GM12864 (cell line): ENCODE data around the gene PRM3.

Experiments
- DNase-seq: peaks from one replicate; pipeline ENCODE4 v3.0.0-alpha.2; 2011; ENCODE audit warnings: low read depth
- H3K4me3 ChIP-seq: 2 replicates; pipeline ENCODE4 v1.5.1; 2011; ENCODE audit warnings: mild to moderate bottlenecking, low read depth, low read length, control low read depth
- TF ChIP-seq, protein P1 (sequence below): IDR thresholded peaks from 2 replicates; pipeline ENCODE4 v1.5.1; 2011; ENCODE audit warnings: low read depth, mild to moderate bottlenecking, moderate library complexity, low read length, control low read depth, inconsistent platforms; ENCODE audit errors: missing control alignments

The PRM3 gene

DNA sequence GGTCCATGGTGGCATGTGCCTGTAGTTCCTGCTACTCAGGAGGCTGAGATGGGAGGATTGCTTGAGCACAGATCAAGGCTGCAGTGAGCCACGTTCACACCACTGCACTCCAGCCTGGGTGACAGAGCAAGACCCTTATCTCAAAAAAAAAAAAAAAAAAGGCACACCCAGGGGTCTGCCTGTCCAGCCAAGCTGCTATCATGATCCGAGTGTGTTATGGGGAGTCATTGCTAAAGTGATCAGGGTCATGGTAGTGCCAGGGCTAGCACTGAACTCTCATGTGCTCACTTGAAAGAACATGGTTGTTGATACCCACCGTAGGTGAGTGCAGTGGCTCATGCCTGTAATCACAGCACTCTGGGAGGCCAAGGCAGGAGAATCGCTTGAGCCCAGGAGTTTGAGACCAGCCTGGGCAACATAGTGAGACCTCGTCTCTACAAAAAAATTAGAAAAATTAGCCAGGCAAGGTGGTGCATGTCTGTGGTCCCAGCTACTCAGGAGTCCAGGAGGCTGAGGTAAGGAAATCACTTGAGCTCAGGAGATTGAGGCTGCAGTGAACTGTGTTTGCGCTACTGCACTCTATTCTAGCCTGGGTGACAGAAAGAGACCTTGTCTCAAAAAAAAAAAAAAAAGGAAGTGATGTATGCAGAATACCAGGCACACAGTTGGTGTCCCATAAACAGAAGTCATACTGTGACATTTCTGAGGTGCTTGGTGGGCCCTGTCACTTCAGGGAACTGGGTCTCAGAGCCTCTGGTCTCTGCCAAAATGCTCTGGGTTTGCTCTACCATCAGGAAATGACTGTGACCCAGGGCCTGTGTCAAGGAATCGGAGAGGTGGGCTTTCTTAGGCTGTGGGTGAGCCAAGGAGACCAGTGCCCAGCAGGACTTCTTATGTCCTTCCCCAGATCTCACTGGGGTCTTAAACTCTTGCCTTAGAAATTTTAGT is 5.5 kb upstream of the PRM3 start:
- no peak for DNase-seq
- H3K4me3 ChIP-seq: no peak overlapping the region
- TF ChIP-seq, protein P1, sequence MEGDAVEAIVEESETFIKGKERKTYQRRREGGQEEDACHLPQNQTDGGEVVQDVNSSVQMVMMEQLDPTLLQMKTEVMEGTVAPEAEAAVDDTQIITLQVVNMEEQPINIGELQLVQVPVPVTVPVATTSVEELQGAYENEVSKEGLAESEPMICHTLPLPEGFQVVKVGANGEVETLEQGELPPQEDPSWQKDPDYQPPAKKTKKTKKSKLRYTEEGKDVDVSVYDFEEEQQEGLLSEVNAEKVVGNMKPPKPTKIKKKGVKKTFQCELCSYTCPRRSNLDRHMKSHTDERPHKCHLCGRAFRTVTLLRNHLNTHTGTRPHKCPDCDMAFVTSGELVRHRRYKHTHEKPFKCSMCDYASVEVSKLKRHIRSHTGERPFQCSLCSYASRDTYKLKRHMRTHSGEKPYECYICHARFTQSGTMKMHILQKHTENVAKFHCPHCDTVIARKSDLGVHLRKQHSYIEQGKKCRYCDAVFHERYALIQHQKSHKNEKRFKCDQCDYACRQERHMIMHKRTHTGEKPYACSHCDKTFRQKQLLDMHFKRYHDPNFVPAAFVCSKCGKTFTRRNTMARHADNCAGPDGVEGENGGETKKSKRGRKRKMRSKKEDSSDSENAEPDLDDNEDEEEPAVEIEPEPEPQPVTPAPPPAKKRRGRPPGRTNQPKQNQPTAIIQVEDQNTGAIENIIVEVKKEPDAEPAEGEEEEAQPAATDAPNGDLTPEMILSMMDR: no peak

DNA sequence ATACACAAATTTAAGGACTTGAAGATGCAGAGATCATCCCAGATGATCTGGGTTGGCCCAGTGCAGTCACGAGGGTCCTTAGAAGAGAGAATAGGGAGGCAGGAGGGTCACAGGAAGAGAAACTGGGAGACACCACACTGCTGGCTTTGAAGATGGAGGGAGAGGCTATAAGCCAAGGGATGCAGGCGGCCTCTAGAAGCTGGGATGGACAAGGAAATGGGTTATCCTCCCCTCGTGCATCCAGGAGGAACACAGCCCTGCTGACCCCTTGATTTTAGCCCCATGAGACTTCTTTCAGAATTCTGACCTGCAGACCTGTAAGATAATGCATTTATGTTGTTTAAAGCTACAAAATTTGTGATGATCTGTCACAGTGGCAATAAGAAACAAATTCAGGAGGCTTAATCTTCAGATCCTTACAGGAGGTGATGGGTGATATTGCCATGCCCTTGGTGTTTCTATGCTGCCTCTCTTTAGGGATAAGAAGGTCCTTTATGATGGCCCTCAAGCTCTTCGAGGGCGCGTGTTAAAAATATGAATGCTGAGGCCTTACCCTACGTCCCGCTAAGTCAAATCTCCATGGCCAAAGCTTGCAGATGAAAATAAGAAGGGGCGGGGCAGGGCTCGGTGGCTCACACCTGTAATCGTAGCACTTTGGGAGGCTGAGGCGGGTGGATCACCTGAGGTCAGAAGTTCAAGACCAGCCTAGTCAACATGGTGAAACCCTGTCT is 4.3 kb upstream of the PRM3 start:
- TF ChIP-seq, protein P1: no peak
- H3K4me3 ChIP-seq: no peak overlapping the region

DNA sequence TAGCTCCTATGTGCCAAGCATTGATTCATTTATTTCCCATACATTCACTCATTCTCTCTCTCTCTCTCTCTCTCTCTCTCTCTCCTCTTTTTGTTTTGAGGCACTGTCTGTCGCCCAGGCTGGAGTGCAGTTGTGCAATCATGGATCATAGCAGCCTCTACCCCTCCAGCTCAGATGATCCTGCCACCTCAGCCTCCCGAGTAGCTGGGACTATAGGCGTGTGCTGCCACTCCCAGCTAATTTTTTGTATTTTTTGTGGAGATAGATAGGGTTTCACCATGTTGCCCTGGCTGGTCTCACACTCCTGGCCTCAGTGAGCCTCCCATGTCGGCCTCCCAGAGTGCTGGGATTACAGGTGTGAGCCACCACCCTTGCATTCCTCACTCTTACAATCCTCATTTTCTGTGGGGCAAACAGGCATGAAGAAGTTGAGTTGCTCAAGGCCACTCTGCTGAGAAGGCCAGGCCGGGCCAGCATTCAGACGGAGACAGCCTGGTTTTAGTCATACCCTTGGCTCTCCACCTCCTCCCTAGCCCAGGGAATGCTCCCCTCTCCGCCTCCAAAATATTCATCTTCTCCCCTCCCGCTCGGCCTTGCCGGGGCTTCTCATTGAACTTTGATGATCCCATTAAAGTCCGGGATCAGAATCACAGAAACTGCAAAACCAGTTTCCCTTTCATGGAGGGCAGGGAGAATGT is 3.6 kb upstream of the PRM3 start:
- H3K4me3 ChIP-seq: no peak overlapping the region
- TF ChIP-seq, protein P1: no peak
- no peak for DNase-seq

More for the DNA sequence above, 4.3 kb upstream of the PRM3 start:
- DNase-seq: no peak

DNA sequence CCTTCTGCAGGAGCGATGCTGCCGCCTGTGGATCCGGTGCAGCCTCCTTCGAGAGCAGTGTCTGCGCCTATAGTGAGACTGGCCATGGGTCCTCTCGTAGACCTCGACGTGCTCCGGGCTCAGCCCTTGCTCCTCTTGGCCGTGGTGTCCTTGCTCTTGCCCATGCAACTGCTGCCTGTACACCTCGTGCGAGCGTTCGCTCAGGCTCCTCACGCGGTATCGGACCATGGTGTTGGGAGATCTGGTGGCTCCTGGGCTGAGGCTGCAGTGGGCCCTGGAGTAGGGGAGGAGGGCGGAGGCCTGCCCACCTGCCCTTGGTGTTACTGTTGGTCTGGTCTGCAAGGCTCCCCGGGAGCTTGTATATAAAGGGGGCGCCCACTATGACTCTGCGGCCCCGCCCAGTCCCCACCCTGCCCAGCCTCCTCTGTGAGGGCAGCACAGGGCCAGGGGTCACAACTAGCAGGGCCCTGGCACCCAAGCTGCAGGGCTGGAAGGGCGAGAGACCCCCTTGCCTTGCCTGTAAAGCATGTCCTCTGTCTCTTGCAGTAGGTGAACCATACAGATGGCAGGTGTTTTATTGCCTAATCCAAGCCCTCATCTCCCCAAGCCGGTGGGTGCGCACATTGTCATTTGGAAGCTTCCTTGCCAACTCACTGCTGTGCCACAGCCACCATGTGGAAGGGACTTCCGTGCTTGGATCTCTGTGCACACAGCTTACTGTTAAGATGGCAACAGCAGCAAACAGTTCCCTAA is 2.9 kb upstream of the PRM3 start, which contains the start of gene PRM2:
Gene PRM2, minus strand, starts transcription at position 338 of the 753 bp plus-strand sequence. Its CDS starts 110 bp downstream, at position 228.
- no peak for DNase-seq
- TF ChIP-seq, protein P1: no peak
- no peak within 1 kb of the TSS for H3K4me3 ChIP-seq

DNA sequence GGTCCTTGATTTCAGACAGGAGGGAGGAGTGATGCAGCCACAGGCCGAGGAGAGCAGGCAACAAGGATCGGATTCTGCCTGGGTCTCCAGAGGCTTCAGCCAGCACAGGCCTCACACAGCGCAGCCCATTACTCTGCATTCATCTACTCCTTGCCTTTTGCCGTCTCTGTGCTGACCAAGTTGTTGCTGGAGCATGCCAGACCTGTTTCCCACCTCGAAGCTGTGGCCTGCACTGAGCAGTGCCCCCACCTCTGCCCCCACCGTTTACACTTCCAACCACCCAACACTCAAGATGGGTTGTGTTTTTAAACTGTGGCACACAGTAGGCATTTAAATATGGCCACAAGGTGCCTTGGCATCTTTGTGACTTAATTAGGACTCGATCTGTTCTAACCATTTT is 1.5 kb upstream of the PRM3 start:
- TF ChIP-seq, protein P1: no peak
- DNase-seq: no peak
- H3K4me3 ChIP-seq: no peak overlapping the region

DNA sequence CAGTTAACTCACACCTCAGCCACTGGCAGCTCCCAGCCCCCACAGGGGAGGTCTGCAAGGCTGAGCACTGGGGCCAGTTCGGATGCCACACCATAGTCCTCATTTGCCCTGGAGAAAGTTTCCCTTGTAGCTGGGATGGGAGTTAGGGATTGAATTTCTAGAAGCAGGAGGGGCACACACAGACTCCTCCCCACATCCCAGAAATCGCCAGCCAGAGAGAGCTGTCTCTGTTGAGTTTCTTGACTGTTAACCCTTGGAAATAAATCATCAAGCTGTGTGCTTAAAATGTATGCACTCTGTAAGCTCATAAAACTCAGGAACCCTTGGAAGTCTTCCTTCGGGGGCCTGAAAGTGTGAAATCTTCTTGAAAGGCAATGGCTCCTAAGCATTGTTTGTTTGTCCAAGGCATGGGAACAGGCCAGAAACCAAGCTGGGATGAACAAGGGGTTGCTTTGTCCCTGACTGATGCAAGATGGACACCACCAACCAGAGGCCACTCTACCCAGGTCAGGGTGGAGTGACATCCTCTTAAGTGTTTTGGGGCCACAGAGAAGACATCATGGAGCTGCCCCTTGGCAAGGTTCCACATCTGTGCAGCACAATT is 394 bp upstream of the PRM3 start:
- no peak for DNase-seq
- no peak overlapping the region for H3K4me3 ChIP-seq
- TF ChIP-seq, protein P1: no peak
